WTC11 (cell line): ENCODE measurements around the gene USP2. TPM values are rescaled to one million over a fixed set of nuclear protein-coding genes. Genes with fewer than 3 reads are reported as not detected.

ENCODE experiments used
- ATAC-seq: fragments of 200-7000 bp; cut with Tn5 transposase; 2 replicates; pipeline ENCODE4 v1.10.0; 2021; ENCODE audit warnings: mild to moderate bottlenecking, moderate library complexity
- Bru-seq: library from RNA; stranded (reverse); fragments of 400-500 nt; gene quantifications from one replicate; lab custom pipeline; 2021; lab: Mats Ljungman, UMichigan
- CTCF ChIA-PET: fragments of 300-600 bp; sonication (Branson Sonifier 250); formaldehyde crosslinking; loops from one replicate; lab custom pipeline; 2021; ENCODE audit warnings: antibody characterized with exemption; lab: Charles Lee
- POLR2A ChIA-PET: fragments of 350-600 bp; sonication (Branson Sonifier 250); formaldehyde crosslinking; loops from one replicate; lab custom pipeline; 2021; ENCODE audit warnings: antibody characterized with exemption; lab: Charles Lee
- DNase-seq: peaks from one replicate; pipeline ENCODE4 v3.0.0; 2021; ENCODE audit warnings: low spot score
- H3K27ac Mint-ChIP-seq: 2 replicates; pipeline ENCODE4 v1.8.0; 2021; ENCODE audit warnings: mixed read lengths
- H3K27me3 Mint-ChIP-seq: 2 replicates; pipeline ENCODE4 v1.8.0; 2021; ENCODE audit warnings: low read depth, mild to moderate bottlenecking, moderate library complexity, mixed read lengths
- H3K36me3 Mint-ChIP-seq: 2 replicates; pipeline ENCODE4 v1.8.0; 2021; ENCODE audit warnings: mixed read lengths
- H3K4me1 Mint-ChIP-seq: 2 replicates; pipeline ENCODE4 v1.8.0; 2022; ENCODE audit warnings: mixed read lengths
- H3K4me3 Mint-ChIP-seq: 2 replicates; pipeline ENCODE4 v1.8.0; 2021; ENCODE audit warnings: mild to moderate bottlenecking, moderate library complexity, mixed read lengths
- H3K9me3 Mint-ChIP-seq: 2 replicates; pipeline ENCODE4 v1.8.0; 2021; ENCODE audit warnings: mixed read lengths
- ATF6 ChIP-seq: sonication (generic); formaldehyde crosslinking; IDR thresholded peaks from 2 replicates; pipeline ENCODE4 v1.8.1; 2023; ENCODE audit warnings: mild to moderate bottlenecking, missing genetic modification reagents
- CREB1 ChIP-seq: sonication (generic); formaldehyde crosslinking; IDR thresholded peaks from 2 replicates; pipeline ENCODE4 v1.8.0; 2023; ENCODE audit warnings: mild to moderate bottlenecking, missing genetic modification reagents
- CREM ChIP-seq: sonication (generic); formaldehyde crosslinking; IDR thresholded peaks from 2 replicates; pipeline ENCODE4 v1.8.1; 2022; ENCODE audit warnings: mild to moderate bottlenecking, missing genetic modification reagents, moderate library complexity
- E2F1 ChIP-seq: sonication (generic); formaldehyde crosslinking; IDR thresholded peaks from 2 replicates; pipeline ENCODE4 v1.8.0; 2022; ENCODE audit warnings: mild to moderate bottlenecking, missing genetic modification reagents
- E2F5 ChIP-seq: sonication (generic); formaldehyde crosslinking; IDR thresholded peaks from 2 replicates; pipeline ENCODE4 v1.8.1; 2022; ENCODE audit warnings: mild to moderate bottlenecking, moderate library complexity, missing genetic modification reagents
- ELF4 ChIP-seq: sonication (generic); formaldehyde crosslinking; IDR thresholded peaks from 2 replicates; pipeline ENCODE4 v1.8.1; 2022; ENCODE audit warnings: low read depth, mild to moderate bottlenecking, moderate library complexity, missing genetic modification reagents
- EMX1 ChIP-seq: fragments of 250-450 bp; sonication (Bioruptor Pico); IDR thresholded peaks from 2 replicates; pipeline ENCODE4 v1.8.0; 2021; ENCODE audit warnings: mild to moderate bottlenecking
- FOXP1 ChIP-seq: sonication (generic); formaldehyde crosslinking; IDR thresholded peaks from 2 replicates; pipeline ENCODE4 v1.8.0; 2022; ENCODE audit warnings: missing genetic modification reagents, mild to moderate bottlenecking, moderate library complexity, borderline replicate concordance
- GABPB1 ChIP-seq: sonication (generic); formaldehyde crosslinking; IDR thresholded peaks from 2 replicates; pipeline ENCODE4 v1.8.1; 2023; ENCODE audit warnings: mild to moderate bottlenecking, missing genetic modification reagents
- HMGA2 ChIP-seq: fragments of 250-450 bp; sonication (Bioruptor Pico); IDR thresholded peaks from 2 replicates; pipeline ENCODE4 v1.4.0; 2021; ENCODE audit warnings: mild to moderate bottlenecking, moderate library complexity
- MLX ChIP-seq: sonication (generic); formaldehyde crosslinking; IDR thresholded peaks from 2 replicates; pipeline ENCODE4 v1.8.1; 2023; ENCODE audit warnings: mild to moderate bottlenecking, missing genetic modification reagents, moderate library complexity
- MYBL2 ChIP-seq: sonication (generic); formaldehyde crosslinking; IDR thresholded peaks from 2 replicates; pipeline ENCODE4 v1.8.1; 2023; ENCODE audit warnings: mild to moderate bottlenecking, moderate library complexity, missing genetic modification reagents
- NFYB ChIP-seq: sonication (generic); formaldehyde crosslinking; conservative IDR thresholded peaks from 2 replicates; pipeline ENCODE4 v1.8.0; 2022; ENCODE audit warnings: low read depth, missing genetic modification reagents
- NR1H2 ChIP-seq: sonication (generic); formaldehyde crosslinking; IDR thresholded peaks from 2 replicates; pipeline ENCODE4 v1.9.0; 2021; ENCODE audit warnings: mild to moderate bottlenecking, moderate library complexity, missing genetic modification reagents
- PRRX2 ChIP-seq: fragments of 250-450 bp; sonication (Bioruptor Pico); IDR thresholded peaks from 2 replicates; pipeline ENCODE4 v1.8.0; 2021; ENCODE audit warnings: mild to moderate bottlenecking
- RELA ChIP-seq: sonication (generic); formaldehyde crosslinking; IDR thresholded peaks from 2 replicates; pipeline ENCODE4 v1.8.1; 2022; ENCODE audit warnings: missing genetic modification reagents, mild to moderate bottlenecking, borderline replicate concordance
- RORB ChIP-seq: fragments of 250-450 bp; sonication (Bioruptor Pico); IDR thresholded peaks from 2 replicates; pipeline ENCODE4 v1.9.0; 2021; ENCODE audit warnings: mild to moderate bottlenecking
- SMAD3 ChIP-seq: sonication (generic); formaldehyde crosslinking; IDR thresholded peaks from 2 replicates; pipeline ENCODE4 v1.8.0; 2022; ENCODE audit warnings: missing genetic modification reagents, mild to moderate bottlenecking, borderline replicate concordance
- SOX15 ChIP-seq: fragments of 250-450 bp; sonication (Bioruptor Pico); IDR thresholded peaks from 2 replicates; pipeline ENCODE4 v1.9.0; 2021; ENCODE audit warnings: mild to moderate bottlenecking
- SP1 ChIP-seq: sonication (generic); formaldehyde crosslinking; conservative IDR thresholded peaks from 2 replicates; pipeline ENCODE4 v1.8.1; 2022; ENCODE audit warnings: missing genetic modification reagents
- TCF7 ChIP-seq: sonication (generic); formaldehyde crosslinking; IDR thresholded peaks from 2 replicates; pipeline ENCODE4 v1.8.0; 2022; ENCODE audit warnings: mild to moderate bottlenecking, low read depth, missing genetic modification reagents, moderate library complexity
- TEAD1 ChIP-seq: sonication (generic); formaldehyde crosslinking; IDR thresholded peaks from 2 replicates; pipeline ENCODE4 v1.8.0; 2022; ENCODE audit warnings: mild to moderate bottlenecking, missing genetic modification reagents
- TEAD4 ChIP-seq: sonication (generic); formaldehyde crosslinking; IDR thresholded peaks from 2 replicates; pipeline ENCODE4 v1.8.0; 2022; ENCODE audit warnings: mild to moderate bottlenecking, missing genetic modification reagents
- USF1 ChIP-seq: sonication (generic); formaldehyde crosslinking; IDR thresholded peaks from 2 replicates; pipeline ENCODE4 v1.8.0; 2022; ENCODE audit warnings: mild to moderate bottlenecking, missing genetic modification reagents
- ZBTB21 ChIP-seq: sonication (generic); formaldehyde crosslinking; IDR thresholded peaks from 2 replicates; pipeline ENCODE4 v1.8.1; 2023; ENCODE audit warnings: mild to moderate bottlenecking, missing genetic modification reagents, borderline replicate concordance
- ZMAT4 ChIP-seq: fragments of 250-450 bp; sonication (Bioruptor Pico); IDR thresholded peaks from 2 replicates; pipeline ENCODE4 v1.9.0; 2021; ENCODE audit warnings: mild to moderate bottlenecking
- ZNF121 ChIP-seq: sonication (generic); formaldehyde crosslinking; IDR thresholded peaks from 2 replicates; pipeline ENCODE4 v1.8.0; 2023; ENCODE audit warnings: missing genetic modification reagents
- ZNF232 ChIP-seq: sonication (generic); formaldehyde crosslinking; IDR thresholded peaks from 2 replicates; pipeline ENCODE4 v1.8.0; 2022; ENCODE audit warnings: mild to moderate bottlenecking, missing genetic modification reagents
- ZNF423 ChIP-seq: fragments of 250-450 bp; sonication (Bioruptor Pico); IDR thresholded peaks from 2 replicates; pipeline ENCODE4 v2.1.2; 2022; ENCODE audit warnings: mild to moderate bottlenecking, moderate library complexity
- ZNF425 ChIP-seq: fragments of 250-450 bp; sonication (Bioruptor Pico); conservative IDR thresholded peaks from 2 replicates; pipeline ENCODE4 v1.9.0; 2021; ENCODE audit warnings: mild to moderate bottlenecking
- long read RNA-seq, 3 experiments: library from RNA in 1 of 3; library from capped mRNA in 1 of 3; library from polyadenylated mRNA in 1 of 3; unstranded in 2 of 3; stranded (forward) in 1 of 3; transcript quantifications; one replicate each; pipeline ENCODE4 v2.0.0, GENCODE V29; 2021
- total RNA-seq: library from RNA; stranded (reverse); gene quantifications from 3 replicates; pipeline ENCODE4 v1.2.3, GENCODE V29; 2021

Gene USP2
- total RNA-seq: 7.3 to 8.2 TPM (median 8.0 TPM) in 3 replicates
- Bru-seq, nascent RNA: percentile 48 among the genes with signal in this experiment
- long read RNA-seq, experiment 1, transcript USP2-204 (12 exons, 1,704 nt): major isoform, 8 of 21 reads
- long read RNA-seq, experiment 1, transcript USP2-201 (13 exons, 3,732 nt): minor isoform, 6 of 21 reads
- long read RNA-seq, experiment 1, partial matches to known transcripts: 1 of 21 reads
- long read RNA-seq, experiment 1, other reads (novel, unspliced or antisense): 2 of 21 reads
- long read RNA-seq, experiment 2, partial matches to known transcripts: 1 of 6 reads
- long read RNA-seq, experiment 2, other reads (novel, unspliced or antisense): 5 of 6 reads
- long read RNA-seq, experiment 3: 0 reads

GRCh38 chr11:119381181-119381988, at the start of gene USP2:
TSS of gene USP2 (minus strand) at chr11:119381690. CDS start at chr11:119373480, 8,210 bp downstream.
- DNase-seq (peak; percentile 98), ATAC-seq (peak; percentile 83)
- ChIA-PET POLR2A (interaction anchor here (0.6 to 1.5 kb wide), 5 partner anchors 20 to 35 kb away, joined by 3 to 5 read pairs (median 4); no protein-coding TSS in a partner anchor), CTCF (interaction anchor here (0.6 to 12.9 kb wide), 29 partner anchors 8 to 922 kb away, joined by 3 to 262 read pairs (median 4); partner anchors contain the start of genes C1QTNF5, HINFP, MFRP and RNF26)
- H3K27me3 Mint-ChIP-seq: peaks cover 20% of the 10 kb centered on the region
- no peak within 1 kb of the TSS for H3K4me3 Mint-ChIP-seq
- H3K9me3 Mint-ChIP-seq: no peaks in the 10 kb centered on the region
- peaks cover 40% of the 10 kb centered on the region for H3K4me1 Mint-ChIP-seq
- H3K27ac Mint-ChIP-seq: peak within 1 kb of the TSS; percentile 12; the same call in 1 of the 2 replicates
- H3K36me3 Mint-ChIP-seq: no peaks in the 10 kb centered on the region
- TF ChIP-seq TEAD4 (CRISPR knock-in tag): no peak
- no peak for TF ChIP-seq NR1H2 (CRISPR knock-in tag)
- no peak for TF ChIP-seq EMX1
- no peak for TF ChIP-seq RORB (CRISPR knock-in tag)
- 0 out of 2 replicates have a peak, but pooled peaks have one; percentile 37 for TF ChIP-seq ZNF232
- TF ChIP-seq SP1: peak; percentile 95
- no peak for TF ChIP-seq SOX15
- no peak for TF ChIP-seq MYBL2 (CRISPR knock-in tag)
- TF ChIP-seq E2F5 (CRISPR knock-in tag): peak; percentile 78; the same call in 1 of the 2 replicates
- 0 out of 2 replicates have a peak, but pooled peaks have one; percentile 52 for TF ChIP-seq FOXP1 (CRISPR knock-in tag)
- no peak for TF ChIP-seq E2F1 (CRISPR knock-in tag)
- peak; percentile 46; the same call in 1 of the 2 replicates for TF ChIP-seq GABPB1 (CRISPR knock-in tag)
- TF ChIP-seq ELF4 (CRISPR knock-in tag): no peak
- TF ChIP-seq CREB1 (CRISPR knock-in tag): no peak
- TF ChIP-seq TCF7 (CRISPR knock-in tag): no peak
- TF ChIP-seq ZBTB21 (CRISPR knock-in tag): no peak
- peak; percentile 55 for TF ChIP-seq NFYB (CRISPR knock-in tag)
- no peak for TF ChIP-seq ZNF121
- TF ChIP-seq CREM (CRISPR knock-in tag): peak; percentile 77; the same call in 1 of the 2 replicates
- no peak for TF ChIP-seq ZMAT4 (CRISPR knock-in tag)
- TF ChIP-seq TEAD1 (CRISPR knock-in tag): no peak
- peak; percentile 72 for TF ChIP-seq USF1 (CRISPR knock-in tag)
- no peak for TF ChIP-seq SMAD3 (CRISPR knock-in tag)
- TF ChIP-seq PRRX2 (CRISPR knock-in tag): no peak
- TF ChIP-seq ZNF423: peak; percentile 86
- no peak for TF ChIP-seq ZNF425 (CRISPR knock-in tag)
- TF ChIP-seq RELA (CRISPR knock-in tag): no peak
- TF ChIP-seq MLX: no peak
- TF ChIP-seq ATF6 (CRISPR knock-in tag): no peak
- TF ChIP-seq HMGA2: no peak
